ENCODE data around the gene CBX1. TPM values are rescaled to one million over a fixed set of nuclear protein-coding genes. Genes with fewer than 3 reads are reported as not detected.

CBX1 gene
- total RNA-seq, 2 donors from 2014 or later = 173 to 230 TPM

- Mint-ChIP-seq H3K27ac (no peak overlapping the region), H3K27me3 (ENCODE audit: insufficient read depth) (peaks cover 51% of the 10 kb centered on the region), H3K4me3 (no peak overlapping the region), H3K9me3 (no peaks in the 10 kb centered on the region), H3K4me1 (peaks cover 10% of the 10 kb centered on the region), H3K36me3 (ENCODE audit: low read depth) (no peaks in the 10 kb centered on the region)
- Histone ChIP-seq H3K27me3 (ENCODE audit: control insufficient read depth, insufficient read depth, low read length, poor library complexity, severe bottlenecking) (peaks cover 30% of the 10 kb centered on the region), H3K27ac (ENCODE audit: low read depth, low read length) (no peak overlapping the region), H3K4me1 (ENCODE audit: control insufficient read depth, insufficient read depth, low read length) (no peaks in the 10 kb centered on the region), H3K9me3 (ENCODE audit: control insufficient read depth, low read length) (no peaks in the 10 kb centered on the region), H3K36me3 (ENCODE audit: control insufficient read depth, insufficient read depth, low read length) (no peaks in the 10 kb centered on the region), H3K9ac (ENCODE audit: extremely low read depth, low read length, poor library complexity, severe bottlenecking) (no peak overlapping the region), H3K4me3 (ENCODE audit: low read length) (no peak overlapping the region)
- no peak for DNase-seq
- TF ChIP-seq CTCF (conservative IDR thresholded peaks at IDR 0.05) = no peak
- 84 to 94% methylated on average over 4 to 5 of the region's 5 CpGs for WGBS, 2 experiments (ENCODE audit: insufficient coverage in 1 of 2, insufficient read length in 1 of 2)
Measured at GRCh38 chr17:48021934-48022333, 79.3 kb downstream of the CBX1 start.

Small RNAs within 50 kb of the gene (microRNA-seq; reads per million reads assigned to microRNA genes)
- gene MIR152 (ENCODE audit: borderline microRNAs expressed) = 5.6 reads per million, percentile 34 among the genes with 10 or more reads in this experiment

Other genes starting within 250 kb of the CBX1 start
- 10 to 100 TPM; 12.8 to 13.4 TPM for gene SP2, start 205.2 kb downstream of the CBX1 start, total RNA-seq
- 10 to 100 TPM in 1 of 2 donors, 1 to 10 TPM in 1; 8.5 to 10.4 TPM for gene PNPO, start 159.9 kb downstream of the CBX1 start, total RNA-seq
- gene PRR15L, start 143.6 kb downstream of the CBX1 start, total RNA-seq = under 1 TPM; 0.57 to 0.60 TPM
- gene CDK5RAP3, start 130.4 kb downstream of the CBX1 start, total RNA-seq = 100 to 1,000 TPM; 171 to 198 TPM
- not detected for gene COPZ2, start 63.7 kb downstream of the CBX1 start, total RNA-seq
- gene NFE2L1, start 53.1 kb downstream of the CBX1 start, total RNA-seq = 100 to 1,000 TPM; 122 to 135 TPM
- gene SNX11, start 6.3 kb upstream of the CBX1 start, total RNA-seq = 10 to 100 TPM; 19.7 to 20.5 TPM